ENCODE measurements around the gene CCDC146. TPM values are rescaled to one million over a fixed set of nuclear protein-coding genes. Genes with fewer than 3 reads are reported as not detected.

Gene CCDC146
- total and polyA plus RNA-seq, 7 experiments from 2014 or later: 0.98 to 15.6 (median 14.5) TPM

GRCh38 chr7:77258593-77258992 lies 136.2 kb downstream of the CCDC146 start:
- no peak for ATAC-seq
- POLR2A ChIA-PET: no interaction called here

GRCh38 chr7:77262316-77262715 lies 139.9 kb downstream of the CCDC146 start:
- Mint-ChIP-seq H3K9me3 (peaks cover 0 to 2% (median 0%) of the 10 kb centered on the region in 11 donors), H3K27ac (no peak overlapping the region), H3K27me3 (no peaks in the 10 kb centered on the region), H3K4me1 (peaks cover 0 to 14% (median 0%) of the 10 kb centered on the region in 7 donors), H3K4me3 (no peak overlapping the region), H3K36me3 (peaks cover 0 to 39% (median 16%) of the 10 kb centered on the region in 5 donors)
- Histone ChIP-seq H3K4me1 (ENCODE audit: control insufficient read depth in 2 of 2, insufficient read depth in 2 of 2, low read length in 2 of 2) (no peaks in the 10 kb centered on the region), H3K9me3 (ENCODE audit: control insufficient read depth in 2 of 3, low read length in 3 of 3) (no peaks in the 10 kb centered on the region), H3K36me3 (ENCODE audit: control insufficient read depth in 2 of 3, insufficient read depth in 3 of 3, low read length in 3 of 3) (no peaks in the 10 kb centered on the region), H3K4me3 (ENCODE audit: low read length) (no peak overlapping the region), H3K27me3 (ENCODE audit: control insufficient read depth in 2 of 2, insufficient read depth in 2 of 2, low read length in 2 of 2) (no peaks in the 10 kb centered on the region), H3K27ac (ENCODE audit: low read depth, low read length) (no peak overlapping the region)
- CTCF ChIA-PET: interaction anchor here (0.8 kb wide), 1 partner anchor 12 kb away, joined by 3 read pairs; no protein-coding TSS in a partner anchor
- DNase-seq: no peak
- POLR2A ChIA-PET: no interaction called here
- ATAC-seq: no peak
- intact Hi-C loops (cut with micrococcal nuclease): no loop called here

More at GRCh38 chr7:77258593-77258992, 136.2 kb downstream of the CCDC146 start:
- H3K4me1 Mint-ChIP-seq: no peaks in the 10 kb centered on the region
- Histone ChIP-seq H3K4me3 (ENCODE audit: low read length) (no peak overlapping the region), H3K4me1 (ENCODE audit: control insufficient read depth in 2 of 2, insufficient read depth in 2 of 2, low read length in 2 of 2) (no peaks in the 10 kb centered on the region), H3K36me3 (ENCODE audit: control insufficient read depth in 2 of 3, insufficient read depth in 3 of 3, low read length in 3 of 3) (peaks cover 0 to 4% (median 0%) of the 10 kb centered on the region in 3 experiments), H3K9me3 (ENCODE audit: control insufficient read depth in 2 of 3, low read length in 3 of 3) (no peaks in the 10 kb centered on the region), H3K27me3 (ENCODE audit: control insufficient read depth in 2 of 2, insufficient read depth in 2 of 2, low read length in 2 of 2) (no peaks in the 10 kb centered on the region), H3K27ac (ENCODE audit: low read depth, low read length) (no peak overlapping the region)
- no peak overlapping the region for H3K27ac Mint-ChIP-seq
- CTCF ChIA-PET: interaction anchor here (1.9 kb wide), 1 partner anchor 11 kb away, joined by 12 read pairs; no protein-coding TSS in a partner anchor
- H3K36me3 Mint-ChIP-seq: peaks cover 0 to 28% (median 9%) of the 10 kb centered on the region in 5 donors
- DNase-seq: no peak
- no peak overlapping the region for H3K4me3 Mint-ChIP-seq
- peaks cover 0 to 2% (median 0%) of the 10 kb centered on the region in 11 donors for H3K9me3 Mint-ChIP-seq
- peaks cover 0 to 3% (median 0%) of the 10 kb centered on the region in 5 donors for H3K27me3 Mint-ChIP-seq
- intact Hi-C loops (cut with micrococcal nuclease): no loop called here

- Histone ChIP-seq H3K36me3 (ENCODE audit: control insufficient read depth in 2 of 3, insufficient read depth in 3 of 3, low read length in 3 of 3) (no peaks in the 10 kb centered on the region), H3K9me3 (ENCODE audit: control insufficient read depth in 2 of 3, low read length in 3 of 3) (no peaks in the 10 kb centered on the region), H3K4me1 (ENCODE audit: control insufficient read depth in 2 of 2, insufficient read depth in 2 of 2, low read length in 2 of 2) (no peaks in the 10 kb centered on the region), H3K27me3 (ENCODE audit: control insufficient read depth in 2 of 2, insufficient read depth in 2 of 2, low read length in 2 of 2) (no peaks in the 10 kb centered on the region), H3K4me3 (ENCODE audit: low read length) (no peak overlapping the region), H3K27ac (ENCODE audit: low read depth, low read length) (no peak overlapping the region)
- H3K36me3 Mint-ChIP-seq: peaks cover 0 to 41% (median 28%) of the 10 kb centered on the region in 5 donors
- intact Hi-C loops (cut with micrococcal nuclease): loop anchor here in 1 of 2 donors (5.0 kb wide), 1 partner anchor 62 kb away; no protein-coding TSS in a partner anchor
- ChIA-PET CTCF (no interaction called here), POLR2A (no interaction called here)
- no peaks in the 10 kb centered on the region for H3K27me3 Mint-ChIP-seq
- no peak for DNase-seq
- H3K9me3 Mint-ChIP-seq: peaks cover 0 to 2% (median 0%) of the 10 kb centered on the region in 11 donors
- no peak overlapping the region for H3K27ac Mint-ChIP-seq
- no peak for ATAC-seq
- H3K4me3 Mint-ChIP-seq: no peak overlapping the region
- peaks cover 0 to 20% (median 0%) of the 10 kb centered on the region in 7 donors for H3K4me1 Mint-ChIP-seq
These were observed 143.3 kb downstream of the CCDC146 start for GRCh38 chr7:77265666-77266065.

GRCh38 chr7:77266291-77266794 lies 143.9 kb downstream of the CCDC146 start:
- H3K36me3 ChIP-seq (ENCODE audit: control insufficient read depth in 2 of 3, insufficient read depth in 3 of 3, low read length in 3 of 3): no peaks in the 10 kb centered on the region
- intact Hi-C loops (cut with micrococcal nuclease): loop anchor here in 1 of 2 donors (5.0 kb wide), 1 partner anchor 61 kb away; no protein-coding TSS in a partner anchor
- H3K9me3 ChIP-seq (ENCODE audit: control insufficient read depth in 2 of 3, low read length in 3 of 3): no peaks in the 10 kb centered on the region
- H3K9me3 Mint-ChIP-seq: no peaks in the 10 kb centered on the region
- H3K27me3 ChIP-seq (ENCODE audit: control insufficient read depth in 2 of 2, insufficient read depth in 2 of 2, low read length in 2 of 2): no peaks in the 10 kb centered on the region
- ATAC-seq (no peak), DNase-seq (no peak)
- no peak overlapping the region for H3K4me3 Mint-ChIP-seq
- H3K4me1 Mint-ChIP-seq: peaks cover 0 to 20% (median 0%) of the 10 kb centered on the region in 7 donors
- no peak overlapping the region for H3K27ac ChIP-seq (ENCODE audit: low read depth, low read length)
- no peak overlapping the region for H3K4me3 ChIP-seq (ENCODE audit: low read length)
- H3K27me3 Mint-ChIP-seq: no peaks in the 10 kb centered on the region
- H3K27ac Mint-ChIP-seq: no peak overlapping the region
- H3K4me1 ChIP-seq (ENCODE audit: control insufficient read depth in 2 of 2, insufficient read depth in 2 of 2, low read length in 2 of 2): no peaks in the 10 kb centered on the region
- peaks cover 0 to 37% (median 28%) of the 10 kb centered on the region in 5 donors for H3K36me3 Mint-ChIP-seq
- ChIA-PET POLR2A (no interaction called here), CTCF (interaction anchor here (0.7 kb wide), 1 partner anchor 388 kb away, joined by 3 read pairs; no protein-coding TSS in a partner anchor)

- H3K27ac Mint-ChIP-seq: no peak overlapping the region
- no peaks in the 10 kb centered on the region for H3K27me3 ChIP-seq (ENCODE audit: control insufficient read depth in 2 of 2, insufficient read depth in 2 of 2, low read length in 2 of 2)
- intact Hi-C loops (cut with micrococcal nuclease): loop anchor here in 1 of 2 donors (5.0 kb wide), 1 partner anchor 58 kb away; no protein-coding TSS in a partner anchor
- peaks cover 0 to 40% (median 32%) of the 10 kb centered on the region in 5 donors for H3K36me3 Mint-ChIP-seq
- CTCF ChIA-PET: interaction anchor here (1.2 kb wide), 1 partner anchor 23 kb away, joined by 3 read pairs; no protein-coding TSS in a partner anchor
- H3K9me3 ChIP-seq (ENCODE audit: control insufficient read depth in 2 of 3, low read length in 3 of 3): no peaks in the 10 kb centered on the region
- DNase-seq (no peak), ATAC-seq (no peak)
- POLR2A ChIA-PET: no interaction called here
- H3K27ac ChIP-seq (ENCODE audit: low read depth, low read length): no peak overlapping the region
- no peak overlapping the region for H3K4me3 Mint-ChIP-seq
- no peaks in the 10 kb centered on the region for H3K27me3 Mint-ChIP-seq
- H3K4me3 ChIP-seq (ENCODE audit: low read length): no peak overlapping the region
- no peaks in the 10 kb centered on the region for H3K4me1 ChIP-seq (ENCODE audit: control insufficient read depth in 2 of 2, insufficient read depth in 2 of 2, low read length in 2 of 2)
- H3K4me1 Mint-ChIP-seq: peaks cover 0 to 20% (median 0%) of the 10 kb centered on the region in 7 donors
- H3K36me3 ChIP-seq (ENCODE audit: control insufficient read depth in 2 of 3, insufficient read depth in 3 of 3, low read length in 3 of 3): no peaks in the 10 kb centered on the region
- H3K9me3 Mint-ChIP-seq: peaks cover 0 to 1% (median 0%) of the 10 kb centered on the region in 11 donors
These were observed 147.1 kb downstream of the CCDC146 start for GRCh38 chr7:77269360-77270093.

- Histone ChIP-seq H3K36me3 (ENCODE audit: control insufficient read depth in 2 of 3, insufficient read depth in 3 of 3, low read length in 3 of 3) (no peaks in the 10 kb centered on the region), H3K27ac (ENCODE audit: low read depth, low read length) (no peak overlapping the region), H3K4me3 (ENCODE audit: low read length) (no peak overlapping the region), H3K27me3 (ENCODE audit: control insufficient read depth in 2 of 2, insufficient read depth in 2 of 2, low read length in 2 of 2) (no peaks in the 10 kb centered on the region), H3K9me3 (ENCODE audit: control insufficient read depth in 2 of 3, low read length in 3 of 3) (no peaks in the 10 kb centered on the region), H3K4me1 (ENCODE audit: control insufficient read depth in 2 of 2, insufficient read depth in 2 of 2, low read length in 2 of 2) (no peaks in the 10 kb centered on the region)
- Mint-ChIP-seq H3K4me3 (no peak overlapping the region), H3K4me1 (peaks cover 0 to 20% (median under 1%) of the 10 kb centered on the region in 7 donors), H3K9me3 (peaks cover 0 to 2% (median 0%) of the 10 kb centered on the region in 11 donors), H3K27ac (no peak overlapping the region), H3K36me3 (peaks cover 0 to 39% (median 27%) of the 10 kb centered on the region in 5 donors), H3K27me3 (no peaks in the 10 kb centered on the region)
- ATAC-seq (no peak), DNase-seq (no peak)
- ChIA-PET CTCF (interaction anchor here (1.2 kb wide), 1 partner anchor 23 kb away, joined by 3 read pairs; no protein-coding TSS in a partner anchor), POLR2A (no interaction called here)
- intact Hi-C loops (cut with micrococcal nuclease): no loop called here
These were observed 147.7 kb downstream of the CCDC146 start for GRCh38 chr7:77270094-77270480.
